ENCODE data around the gene POLG2.
"Not testable (repeated sequence)": the region's sequence is repeated elsewhere in the genome, so short reads cannot be mapped to it uniquely, and the experiment has no call there.

Gene POLG2

GRCh38 chr17:64437944-64438525 is 58.8 kb downstream of the POLG2 start:
- DNase-seq = no peak

- no peak for DNase-seq
Observed at GRCh38 chr17:64431534-64431933, 65.3 kb downstream of the POLG2 start.

- not testable (repeated sequence) for DNase-seq
Observed at GRCh38 chr17:64430036-64430435, 66.8 kb downstream of the POLG2 start.

GRCh38 chr17:64428406-64428805 is 68.4 kb downstream of the POLG2 start:
- no peak for DNase-seq
